ENCODE data around the gene ANXA2. TPM values are rescaled to one million over a fixed set of nuclear protein-coding genes. Genes with fewer than 3 reads are reported as not detected.
A peak's percentile ranks its signal among the peaks of the same experiment; 100 is the strongest.

The ANXA2 gene
- total RNA-seq, 1 experiment from 2014 or later: 1,038 TPM

DNA sequence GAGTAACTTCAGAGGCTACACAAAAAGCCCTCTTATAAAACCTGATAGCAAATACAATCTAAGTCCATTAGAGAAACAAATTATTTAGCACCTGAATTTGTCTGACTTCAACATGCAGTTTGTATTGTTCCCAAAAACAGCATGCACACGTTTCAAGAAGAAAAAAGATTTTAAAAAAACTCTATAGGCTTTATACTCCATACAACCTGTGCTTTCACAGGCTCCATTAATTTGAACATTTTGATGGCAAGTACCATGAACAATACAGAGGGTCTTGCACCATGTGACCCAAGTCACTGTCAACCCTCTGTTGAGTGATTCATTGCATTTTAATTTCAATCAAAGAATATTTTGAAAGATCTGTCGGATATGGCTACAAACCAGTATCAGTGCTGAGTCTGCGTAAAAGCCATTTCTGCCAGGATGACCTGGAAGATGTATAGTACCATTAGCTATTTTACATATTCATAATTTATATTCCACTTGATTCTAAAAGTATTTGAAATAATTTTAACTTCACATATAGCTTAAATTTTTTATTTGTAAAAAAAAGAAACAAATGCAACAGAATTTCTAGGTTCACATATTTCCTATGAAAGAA, 13.2 kb downstream of the ANXA2 start:
- no peak for TF ChIP-seq CTCF (conservative IDR thresholded peaks at IDR 0.05; ENCODE audit: low read depth, low read length)
- TF ChIP-seq EZH2 (IDR thresholded peaks at IDR 0.05; ENCODE audit: borderline replicate concordance, low read depth, low read length, poor library complexity, severe bottlenecking): no peak
- Histone ChIP-seq H3K27ac (ENCODE audit: low read depth, low read length, poor library complexity, severe bottlenecking) (peak overlapping the region; percentile 25), H3K36me3 (ENCODE audit: insufficient read depth, low read length, poor library complexity, severe bottlenecking) (peaks cover 32% of the 10 kb centered on the region), H3K4me3 (ENCODE audit: low read depth, low read length, poor library complexity, severe bottlenecking) (no peak overlapping the region), H3K27me3 (replicated peaks; ENCODE audit: insufficient read depth, low read depth, low read length, poor library complexity) (no peaks in the 10 kb centered on the region), H3K4me1 (ENCODE audit: insufficient read depth, low read length, poor library complexity, severe bottlenecking) (peaks cover 42% of the 10 kb centered on the region), H3K9me3 (ENCODE audit: low read depth, low read length, poor library complexity, severe bottlenecking) (no peaks in the 10 kb centered on the region)
- CTCF ChIA-PET: no interaction called here
- intact Hi-C loops (cut with micrococcal nuclease; ENCODE audit: unreplicated experiment): no loop called here
- DNase-seq (ENCODE audit: low spot score): no peak
- POLR2A ChIA-PET (ENCODE audit: low non-redundant PET): no interaction called here
- no TSS peak for BruUV-seq (replicated peaks)

- Histone ChIP-seq H3K4me1 (ENCODE audit: insufficient read depth, low read length, poor library complexity, severe bottlenecking) (peaks cover 41% of the 10 kb centered on the region), H3K9me3 (ENCODE audit: low read depth, low read length, poor library complexity, severe bottlenecking) (no peaks in the 10 kb centered on the region), H3K27ac (ENCODE audit: low read depth, low read length, poor library complexity, severe bottlenecking) (peak overlapping the region; percentile 25), H3K36me3 (ENCODE audit: insufficient read depth, low read length, poor library complexity, severe bottlenecking) (peaks cover 35% of the 10 kb centered on the region), H3K27me3 (replicated peaks; ENCODE audit: insufficient read depth, low read depth, low read length, poor library complexity) (no peaks in the 10 kb centered on the region), H3K4me3 (ENCODE audit: low read depth, low read length, poor library complexity, severe bottlenecking) (no peak overlapping the region)
- intact Hi-C loops (cut with micrococcal nuclease; ENCODE audit: unreplicated experiment): no loop called here
- BruUV-seq (replicated peaks): no TSS peak
- POLR2A ChIA-PET (ENCODE audit: low non-redundant PET): no interaction called here
- TF ChIP-seq CTCF (conservative IDR thresholded peaks at IDR 0.05; ENCODE audit: low read depth, low read length) (no peak), EZH2 (IDR thresholded peaks at IDR 0.05; ENCODE audit: borderline replicate concordance, low read depth, low read length, poor library complexity, severe bottlenecking) (no peak)
- no peak for DNase-seq (ENCODE audit: low spot score)
- CTCF ChIA-PET: no interaction called here
These were observed 13.7 kb downstream of the ANXA2 start for GRCh38 chr15:60384053-60384452.

DNA sequence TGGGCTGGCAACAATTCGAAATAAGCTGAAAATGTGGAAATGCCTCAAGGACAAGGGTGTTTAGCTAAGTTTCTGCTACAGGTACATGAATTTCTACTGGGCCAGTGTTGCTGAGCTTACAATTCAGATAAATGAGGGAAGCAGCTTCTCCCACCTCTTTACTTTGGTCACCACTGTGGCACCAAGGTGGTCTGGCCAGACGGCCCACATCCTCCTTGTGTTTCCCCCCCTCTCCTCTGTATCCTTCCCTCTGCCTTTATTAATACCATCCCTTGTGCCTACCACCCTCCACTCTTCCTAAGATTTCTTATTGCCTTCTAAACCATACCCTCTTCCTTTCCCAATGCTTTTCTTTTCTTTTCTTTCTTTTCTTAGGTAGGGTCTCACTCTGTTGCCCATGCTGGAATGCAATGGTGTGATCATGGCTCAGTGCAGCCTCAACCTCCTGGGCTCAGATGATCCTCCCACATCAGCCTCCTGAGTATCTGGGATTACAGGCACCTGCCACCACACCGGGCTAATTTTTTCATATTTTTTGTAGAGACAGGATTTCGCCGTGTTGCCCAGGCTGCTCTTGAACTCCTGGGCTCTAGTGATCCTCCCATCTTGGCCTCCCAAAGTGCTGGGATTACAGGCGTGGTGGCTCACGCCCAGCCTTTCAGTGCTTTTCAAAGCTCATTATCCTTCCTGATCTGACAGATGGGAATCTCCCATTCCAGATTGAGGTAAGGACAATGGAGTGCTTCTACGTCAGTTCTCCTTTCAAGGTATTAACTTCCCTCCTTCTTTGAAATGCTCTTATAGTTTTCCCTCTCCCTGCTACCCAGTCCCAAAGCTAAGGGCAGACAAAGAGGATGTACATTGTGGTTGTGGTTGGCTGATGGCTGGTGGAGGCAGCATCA, 14.8 kb downstream of the ANXA2 start:
- ChIA-PET POLR2A (ENCODE audit: low non-redundant PET) (interaction anchor here (0.7 kb wide), 1 partner anchor 19 kb away, joined by 3 read pairs; no protein-coding TSS in a partner anchor), CTCF (no interaction called here)
- no peaks in the 10 kb centered on the region for H3K9me3 ChIP-seq (ENCODE audit: low read depth, low read length, poor library complexity, severe bottlenecking)
- H3K27ac ChIP-seq (ENCODE audit: low read depth, low read length, poor library complexity, severe bottlenecking): peak overlapping the region; percentile 14
- peaks cover 38% of the 10 kb centered on the region for H3K36me3 ChIP-seq (ENCODE audit: insufficient read depth, low read length, poor library complexity, severe bottlenecking)
- H3K4me1 ChIP-seq (ENCODE audit: insufficient read depth, low read length, poor library complexity, severe bottlenecking): peaks cover 40% of the 10 kb centered on the region
- DNase-seq (ENCODE audit: low spot score): no peak
- H3K27me3 ChIP-seq (replicated peaks; ENCODE audit: insufficient read depth, low read depth, low read length, poor library complexity): no peaks in the 10 kb centered on the region
- BruUV-seq (replicated peaks): no TSS peak
- no peak for TF ChIP-seq EZH2 (IDR thresholded peaks at IDR 0.05; ENCODE audit: borderline replicate concordance, low read depth, low read length, poor library complexity, severe bottlenecking)
- TF ChIP-seq CTCF (conservative IDR thresholded peaks at IDR 0.05; ENCODE audit: low read depth, low read length): no peak
- no peak overlapping the region for H3K4me3 ChIP-seq (ENCODE audit: low read depth, low read length, poor library complexity, severe bottlenecking)
- intact Hi-C loops (cut with micrococcal nuclease; ENCODE audit: unreplicated experiment): no loop called here

Measured in A673 (cell line).